Hematopoietic multipotent progenitor cell treated with erythropoietin and hydrocortisone succinate and interleukin-3 and kit ligand, for 4 days (in vitro differentiated cells): ENCODE data around the gene IL25.
"Not testable (repeated sequence)": the region's sequence is repeated elsewhere in the genome, so short reads cannot be mapped to it uniquely, and the experiment has no call there.

Source experiments
- DNase-seq: peaks from one replicate; pipeline ENCODE4 v3.0.0-alpha.2; 2015

IL25 gene

DNA sequence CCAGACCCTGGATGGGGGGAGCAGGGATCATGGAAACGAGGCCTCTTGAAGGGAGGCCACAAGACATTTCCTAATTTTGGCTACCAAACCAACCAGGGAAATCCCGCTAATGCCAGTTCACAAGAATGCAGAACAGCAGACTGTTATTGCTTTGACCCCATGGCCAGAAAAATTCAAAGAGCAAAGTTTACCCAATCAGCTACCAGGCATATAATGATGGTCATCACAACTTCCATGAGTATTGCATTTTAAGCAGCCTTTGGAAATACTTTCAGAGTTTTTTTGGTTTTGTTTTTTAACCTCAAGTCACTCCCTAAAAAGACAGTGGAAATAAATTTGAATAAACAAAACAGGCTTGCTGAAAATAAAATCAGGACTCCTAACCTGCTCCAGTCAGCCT lies at the start of gene IL25:
Gene IL25, plus strand, starts transcription at position 301 of the 400 bp plus-strand sequence.
- no peak for DNase-seq

- DNase-seq: no peak
Measured at GRCh38 chr14:23323838-23324454, 48.7 kb upstream of the IL25 start.

DNA sequence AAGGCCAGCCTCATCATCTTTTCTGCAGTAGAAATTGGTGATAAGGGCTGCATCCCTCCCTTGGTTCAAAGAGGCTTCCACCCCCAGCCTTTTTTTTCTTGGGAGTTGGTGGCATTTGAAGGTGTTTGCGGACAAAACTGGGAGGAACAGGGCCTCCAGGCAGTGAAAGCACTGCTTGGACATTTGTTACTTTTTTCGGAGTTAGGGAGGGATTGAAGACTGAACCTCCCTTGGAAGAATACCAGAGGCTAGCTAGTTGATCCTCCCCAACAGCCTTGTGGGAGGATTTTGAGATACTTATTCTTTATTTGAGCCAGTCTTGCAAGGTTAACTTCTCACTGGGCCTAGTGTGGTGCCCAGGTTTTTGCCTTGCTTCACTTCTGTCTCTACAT lies 48.2 kb upstream of the IL25 start:
- no peak for DNase-seq

DNA sequence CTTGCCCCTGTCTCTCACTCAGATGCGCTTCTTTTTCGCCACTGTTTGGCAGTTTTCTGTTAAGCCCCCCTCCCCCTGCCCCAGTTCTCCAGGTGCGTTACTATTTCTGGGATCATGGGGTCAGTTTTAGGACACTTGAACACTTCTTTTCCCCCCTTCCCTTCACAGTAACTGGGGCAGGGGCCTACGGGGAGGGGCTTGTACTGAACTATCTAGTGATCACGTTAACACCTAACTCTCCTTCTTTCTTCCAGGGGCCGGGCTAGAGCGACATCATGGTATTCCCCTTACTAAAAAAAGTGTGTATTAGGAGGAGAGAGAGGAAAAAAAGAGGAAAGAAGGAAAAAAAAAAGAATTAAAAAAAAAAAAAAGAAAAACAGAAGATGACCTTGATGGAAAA lies 47.6 kb upstream of the IL25 start:
- DNase-seq: no peak

DNA sequence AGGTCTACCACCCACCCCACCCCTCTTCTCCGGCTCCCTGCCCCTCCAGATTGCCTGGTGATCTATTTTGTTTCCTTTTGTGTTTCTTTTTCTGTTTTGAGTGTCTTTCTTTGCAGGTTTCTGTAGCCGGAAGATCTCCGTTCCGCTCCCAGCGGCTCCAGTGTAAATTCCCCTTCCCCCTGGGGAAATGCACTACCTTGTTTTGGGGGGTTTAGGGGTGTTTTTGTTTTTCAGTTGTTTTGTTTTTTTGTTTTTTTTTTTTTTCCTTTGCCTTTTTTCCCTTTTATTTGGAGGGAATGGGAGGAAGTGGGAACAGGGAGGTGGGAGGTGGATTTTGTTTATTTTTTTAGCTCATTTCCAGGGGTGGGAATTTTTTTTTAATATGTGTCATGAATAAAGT lies 46.9 kb upstream of the IL25 start:
- not testable (repeated sequence) for DNase-seq

DNA sequence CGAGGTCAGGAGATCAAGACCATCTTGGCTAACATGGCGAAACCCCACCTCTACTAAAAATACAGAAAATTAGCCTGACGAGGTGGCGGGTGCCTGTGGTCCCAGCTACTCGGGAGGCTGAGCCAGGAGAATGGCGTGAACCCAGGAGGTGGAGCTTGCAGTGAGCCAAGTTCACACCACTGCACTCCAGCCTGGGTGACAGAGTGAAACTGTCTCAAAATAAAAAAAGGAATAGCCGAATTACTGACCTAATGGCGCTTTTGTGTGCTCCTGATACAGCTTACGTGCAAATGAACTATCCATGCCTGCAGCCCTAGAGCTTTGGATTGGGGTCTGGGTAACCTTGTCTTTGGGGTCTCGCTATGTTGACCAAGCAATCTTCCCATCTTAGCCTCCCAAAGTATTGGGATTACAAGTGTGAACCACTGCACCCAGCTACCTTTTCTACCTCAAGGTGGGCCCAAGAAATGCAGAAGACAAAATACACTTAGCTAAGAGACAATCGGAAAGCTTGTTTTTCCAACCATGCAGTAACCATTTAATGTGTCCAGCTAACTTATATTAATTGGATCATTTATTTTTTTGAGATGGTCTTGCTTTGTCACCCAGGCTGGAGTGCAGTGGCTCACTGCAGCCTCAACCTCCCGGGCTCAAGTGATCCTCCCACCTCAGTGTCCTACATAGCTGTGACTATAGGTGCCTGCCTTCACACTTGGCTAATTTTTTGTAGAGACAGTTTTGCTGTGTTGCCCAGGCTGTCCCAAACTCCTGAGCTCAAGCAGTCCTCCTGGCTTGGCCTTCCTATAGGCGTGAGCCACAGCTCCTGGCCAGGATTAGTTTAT lies 45.9 kb upstream of the IL25 start:
- DNase-seq: no peak

GRCh38 chr14:23327947-23328744 lies 44.5 kb upstream of the IL25 start:
- DNase-seq: peak; percentile 92

GRCh38 chr14:23335623-23336022 lies 37.0 kb upstream of the IL25 start:
- peak; percentile 62 for DNase-seq

- no peak for DNase-seq
Measured at GRCh38 chr14:23339506-23340268, 32.9 kb upstream of the IL25 start.

GRCh38 chr14:23344481-23344880 lies 28.1 kb upstream of the IL25 start:
- no peak for DNase-seq

DNA sequence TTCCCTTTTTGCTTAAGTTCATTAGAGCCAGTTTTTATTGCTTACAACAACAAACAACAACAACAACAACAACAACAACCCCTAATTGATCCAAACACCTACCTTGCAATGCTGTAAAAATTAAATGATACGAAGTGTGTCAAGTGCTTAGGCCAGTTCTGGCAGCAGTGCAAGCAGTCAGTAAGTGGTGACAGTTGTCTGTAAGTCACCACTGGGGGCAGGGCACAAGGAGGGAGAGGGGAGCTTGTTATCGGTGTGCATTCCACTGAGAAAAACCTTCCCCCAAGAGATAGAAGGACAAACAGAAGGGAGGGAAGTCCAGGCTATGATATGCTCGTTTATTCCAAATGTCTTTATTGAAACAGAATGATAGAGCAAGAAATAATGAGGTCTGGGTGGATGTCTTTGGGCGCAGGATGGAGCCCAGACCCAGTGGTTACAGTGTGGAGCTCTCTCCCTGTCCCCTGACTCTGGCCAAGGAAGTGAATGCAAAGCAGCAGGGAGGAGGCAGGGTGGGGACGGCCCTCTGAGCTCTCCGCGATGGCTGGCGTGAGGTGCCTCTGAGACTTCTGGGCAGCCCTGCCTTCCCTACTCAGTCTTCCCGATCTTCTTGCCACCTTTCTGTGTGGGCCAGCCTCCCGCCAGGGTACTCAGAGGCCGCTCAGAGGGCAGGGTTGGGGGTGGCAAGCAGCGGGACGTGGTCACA lies 26.5 kb upstream of the IL25 start:
- DNase-seq: no peak

- no peak for DNase-seq
Measured at GRCh38 chr14:23346693-23347405, 25.8 kb upstream of the IL25 start.

- DNase-seq: no peak
Measured at GRCh38 chr14:23347406-23348296, 25.0 kb upstream of the IL25 start.

GRCh38 chr14:23348297-23348655 lies 24.3 kb upstream of the IL25 start:
- no peak for DNase-seq

DNA sequence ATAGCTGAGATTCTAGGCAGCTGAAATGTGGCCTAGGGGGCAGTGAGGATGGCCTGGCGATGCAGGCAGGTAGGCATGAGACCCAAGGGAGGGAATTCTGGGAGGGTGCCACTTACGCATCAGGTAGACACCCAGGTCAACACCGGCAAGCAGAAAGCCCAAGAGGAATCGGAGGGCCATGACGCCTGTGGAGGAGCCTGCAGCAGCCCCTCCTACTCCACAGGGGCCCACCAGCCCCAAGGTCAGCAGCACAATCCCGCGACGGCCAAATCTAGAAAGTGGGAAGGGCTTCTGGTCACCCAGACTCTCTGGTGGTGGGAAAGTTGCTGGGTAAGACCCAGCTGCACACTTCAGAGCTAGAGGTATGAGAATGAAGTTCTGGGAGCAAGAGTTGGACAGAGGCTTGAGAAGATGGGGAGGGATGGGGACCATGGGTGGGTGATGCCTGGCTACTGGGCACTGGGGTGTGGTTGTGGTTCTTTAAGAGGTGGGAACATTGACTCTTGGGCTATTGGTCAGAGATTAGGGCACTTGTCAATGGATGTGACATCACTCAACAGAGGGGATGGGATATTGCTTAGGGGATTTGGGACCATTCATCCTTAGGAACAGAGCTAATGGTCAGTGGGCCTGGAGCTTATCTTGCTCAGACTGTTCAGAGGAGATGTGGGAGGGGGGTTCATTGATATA lies 23.3 kb upstream of the IL25 start:
- DNase-seq: no peak

DNA sequence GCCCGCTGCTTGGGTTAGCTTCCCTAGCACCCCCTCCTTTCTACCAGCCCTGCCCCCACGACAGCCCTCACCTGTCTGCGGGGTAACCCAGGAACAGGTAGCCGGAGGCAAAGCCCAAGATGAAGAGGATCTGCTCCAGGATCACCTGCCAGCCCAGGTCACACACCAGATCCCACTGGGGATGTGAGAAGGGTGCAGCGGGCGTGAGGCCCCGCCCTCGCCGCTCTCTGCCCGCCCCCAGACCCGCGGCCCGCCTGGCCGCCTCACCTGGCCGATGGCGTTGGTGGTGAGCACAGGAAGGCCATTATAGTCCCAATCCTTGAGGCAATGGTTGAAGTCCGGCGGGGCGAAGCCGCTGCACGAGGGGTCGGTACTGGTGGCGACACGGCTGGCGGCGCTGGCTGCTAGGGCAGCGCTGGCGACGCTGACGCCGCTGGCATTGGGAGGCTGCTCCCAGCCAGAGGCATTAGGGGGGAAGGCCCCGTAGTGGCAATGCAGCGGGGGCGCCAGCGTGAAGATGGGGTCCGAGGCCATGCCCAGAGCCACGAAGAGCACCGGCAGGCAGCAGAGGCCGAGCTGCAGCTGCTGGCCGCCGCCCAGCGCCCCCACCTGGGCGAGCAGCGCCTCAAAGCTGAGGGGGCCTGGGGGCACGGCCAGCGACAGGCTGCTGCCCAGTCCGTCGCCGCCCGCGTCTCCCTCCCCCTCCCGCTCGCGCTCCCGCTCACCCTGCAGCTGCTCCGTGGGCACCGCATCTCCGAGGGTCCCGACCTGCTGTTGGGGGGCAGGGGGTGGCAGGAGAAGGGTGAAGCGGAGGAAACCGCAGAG lies 20.7 kb upstream of the IL25 start:
- DNase-seq: no peak

DNA sequence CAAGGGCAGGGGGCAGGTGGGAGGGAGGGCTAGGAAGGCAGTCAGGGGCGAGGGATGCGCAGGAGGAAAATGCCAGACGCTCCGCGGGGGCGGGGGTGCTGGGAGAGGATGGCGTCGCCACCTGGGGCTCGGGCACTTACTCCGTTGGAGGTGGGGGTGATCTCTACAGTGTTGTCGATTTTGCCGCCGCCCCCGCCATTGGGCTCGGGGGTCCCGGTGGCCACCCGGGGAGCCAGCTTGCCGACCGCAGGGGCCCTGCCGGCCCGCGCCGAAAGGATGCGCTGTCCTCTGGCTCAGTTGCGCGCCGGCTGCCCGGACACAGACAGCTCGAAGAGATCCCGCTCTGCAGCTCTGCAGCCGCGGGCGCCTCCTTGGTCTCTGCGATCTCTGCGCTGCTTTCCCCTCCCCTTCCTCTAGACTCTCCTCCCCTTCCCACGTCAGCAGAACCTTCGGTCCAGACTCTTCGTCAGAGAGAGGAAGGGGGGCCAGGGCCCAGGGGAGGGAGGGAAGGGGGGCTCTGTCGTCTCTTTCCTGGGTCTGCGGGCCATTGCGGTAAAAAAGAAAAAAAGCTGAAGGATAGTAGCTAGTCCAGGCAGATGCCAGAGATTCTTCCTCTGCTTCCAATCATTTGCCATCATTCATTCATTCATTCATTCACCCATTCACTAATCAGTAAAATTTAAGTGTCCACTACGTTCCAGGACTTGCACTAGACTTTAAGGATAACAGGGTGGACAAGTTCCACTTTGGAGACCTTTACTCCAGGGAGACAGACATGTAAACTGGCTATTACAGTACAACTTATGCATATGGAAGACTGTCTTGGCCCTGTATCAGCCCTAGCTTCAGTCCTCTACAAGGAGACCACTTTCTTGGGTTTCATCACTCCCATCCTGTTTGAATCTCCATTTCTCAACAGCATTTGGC lies 19.8 kb upstream of the IL25 start, which contains the start of gene SLC22A17:
Gene SLC22A17, minus strand, starts transcription at position 382 of the 927 bp plus-strand sequence.
- DNase-seq: peak; percentile 84

- DNase-seq: no peak
Measured at GRCh38 chr14:23353433-23353780, 19.2 kb upstream of the IL25 start.
